Psoas muscle (tissue), 8 donors: Measurements from ENCODE around the gene RAB27A. TPM values are rescaled to one million over a fixed set of nuclear protein-coding genes. Genes with fewer than 3 reads are reported as not detected.

Source experiments
- ATAC-seq, 4 donors: fragments of 200-7000 bp; cut with Tn5 transposase; one replicate each; pipeline ENCODE4 v1.9.1; 2020; ENCODE audit warnings: moderate library complexity in 3 of 4, mild to moderate bottlenecking in 2 of 4
- DNase-seq, 2 donors: peaks; one replicate each; pipeline ENCODE4 v3.0.0-alpha.2; 2020
- H3K27ac ChIP-seq: fragments of 200-600 bp; one replicate; pipeline ENCODE4 v1.8.0; 2022
- H3K27me3 ChIP-seq, 3 donors: fragments of 200-600 bp in 1 of 3; one replicate each; pipeline versions ENCODE4 v1.6.1 to v1.8.0; 2013 to 2022; ENCODE audit warnings: low read length in 2 of 3, mild to moderate bottlenecking in 2 of 3, moderate library complexity in 1 of 3; ENCODE audit not compliant: insufficient read depth in 3 of 3
- H3K36me3 ChIP-seq, 2 donors: fragments of 200-600 bp in 1 of 2; one replicate each; pipeline versions ENCODE4 v1.6.1 to v1.8.0; 2013 to 2022; ENCODE audit warnings: low read depth in 1 of 2, mild to moderate bottlenecking in 1 of 2, moderate library complexity in 1 of 2; ENCODE audit not compliant: insufficient read depth in 1 of 2
- H3K4me1 ChIP-seq: fragments of 200-600 bp; one replicate; pipeline ENCODE4 v1.8.0; 2022
- H3K4me3 ChIP-seq: fragments of 200-600 bp; one replicate; pipeline ENCODE4 v1.8.0; 2022; ENCODE audit warnings: mild to moderate bottlenecking
- H3K9me3 ChIP-seq: fragments of 200-600 bp; one replicate; pipeline ENCODE4 v1.8.0; 2022
- CTCF ChIP-seq: fragments of 200-600 bp; IDR thresholded peaks from one replicate; pipeline ENCODE4 v1.8.0; 2022; ENCODE audit warnings: antibody characterized with exemption
- WGBS, 3 donors: extraction: QIAGEN DNeasy Blood & Tissue Kit; methylation state at CpG; one replicate each; pipeline versions ENCODE4 v1.1.6 to v1.1.7; 2013; 5-methylcytosine and 5-hydroxymethylcytosine counted together
- intact Hi-C, 2 donors: fragments of 100-400 bp; cut with DNase I; formaldehyde crosslinking; loops; one replicate each; pipeline versions ENCODE4 v1.11.0 to v1.14.2; 2022
- polyA plus RNA-seq, 3 donors: library from polyadenylated mRNA; stranded (reverse); fragments of 200-250 nt; gene quantifications; one replicate each; pipeline ENCODE4 v1.2.3, GENCODE V29; 2013
- total RNA-seq, 4 donors: library from RNA; stranded (reverse); fragmentation: NEBNext Ultra II Directional in 2 of 4; extraction: Animal tissue kit (Norgen Biotek cat#: 25700) in 2 of 4; gene quantifications; one replicate each; pipeline versions ENCODE4 v1.2.1 to v1.2.4, GENCODE V29; 2021 to 2023
- donor health status: healthy with polysubstance abuse.
- donor health status: DM: no; HTN: no; CAD: no; lungs with moderate emphysema.
- donor health status: Bipolar disorder and iron deficiency.
- donor health status: healthy.
- donor health status: DM: yes; HTN: yes; CAD: no.
- donor health status: DM: no; HTN: no; CAD: no.
- donor health status: DM: no; HTN: no; CAD: no.
- donor health status: DM: yes; HTN: yes; CAD: no.

RAB27A gene
- total and polyA plus RNA-seq, 7 donors = 1.2 to 5.4 (median 2.3) TPM

- Histone ChIP-seq H3K27ac (no peak overlapping the region), H3K27me3 (no peaks in the 10 kb centered on the region), H3K4me1 (no peaks in the 10 kb centered on the region), H3K9me3 (no peaks in the 10 kb centered on the region), H3K4me3 (no peak overlapping the region), H3K36me3 (no peaks in the 10 kb centered on the region)
- DNase-seq = no peak
- TF ChIP-seq CTCF = no peak
- WGBS, 3 donors = 61 to 72% (median 67%) methylated on average over 3 of the region's 3 CpGs
- no peak for ATAC-seq
- intact Hi-C loops = no loop called here
These were observed 59.5 kb downstream of the RAB27A start for GRCh38 chr15:55230051-55230670.

GRCh38 chr15:55226127-55226526 is 63.5 kb downstream of the RAB27A start:
- no peak overlapping the region for H3K4me3 ChIP-seq
- ATAC-seq = no peak
- WGBS, 3 donors = 85 to 95% (median 93%) methylated on average over 2 of the region's 2 CpGs
- H3K27ac ChIP-seq = no peak overlapping the region
- no peaks in the 10 kb centered on the region for H3K27me3 ChIP-seq
- DNase-seq = no peak
- no peaks in the 10 kb centered on the region for H3K9me3 ChIP-seq
- intact Hi-C loops = loop anchor here in 1 of 2 donors (5.0 kb wide), 1 partner anchor 46 kb away; no protein-coding TSS in a partner anchor
- no peak for TF ChIP-seq CTCF
- H3K36me3 ChIP-seq = no peaks in the 10 kb centered on the region
- no peaks in the 10 kb centered on the region for H3K4me1 ChIP-seq

GRCh38 chr15:55224892-55225291 is 64.7 kb downstream of the RAB27A start:
- no peaks in the 10 kb centered on the region for H3K9me3 ChIP-seq
- TF ChIP-seq CTCF = no peak
- no peaks in the 10 kb centered on the region for H3K36me3 ChIP-seq
- intact Hi-C loops = loop anchor here in 1 of 2 donors (5.0 kb wide), 2 partner anchors 47 to 57 kb away; no protein-coding TSS in a partner anchor
- no peak overlapping the region for H3K4me3 ChIP-seq
- no peaks in the 10 kb centered on the region for H3K4me1 ChIP-seq
- ATAC-seq = no peak
- no peak overlapping the region for H3K27ac ChIP-seq
- H3K27me3 ChIP-seq = no peaks in the 10 kb centered on the region
- no peak for DNase-seq

- intact Hi-C loops = loop anchor here in 1 of 2 donors (5.0 kb wide), 1 partner anchor 60 kb away; no protein-coding TSS in a partner anchor
- Histone ChIP-seq H3K27ac (no peak overlapping the region), H3K9me3 (no peaks in the 10 kb centered on the region), H3K4me3 (no peak overlapping the region), H3K4me1 (no peaks in the 10 kb centered on the region), H3K27me3 (no peaks in the 10 kb centered on the region), H3K36me3 (no peaks in the 10 kb centered on the region)
- DNase-seq (no peak), ATAC-seq (no peak)
- no peak for TF ChIP-seq CTCF
These were observed 67.0 kb downstream of the RAB27A start for GRCh38 chr15:55222588-55222987.
